Breast epithelium (tissue), 4 donors: ENCODE results near the gene TENM4. TPM values are rescaled to one million over a fixed set of nuclear protein-coding genes. Genes with fewer than 3 reads are reported as not detected.
"Not testable (repeated sequence)": the region's sequence is repeated elsewhere in the genome, so short reads cannot be mapped to it uniquely, and the experiment has no call there.

Experiments
- DNase-seq, 2 donors: peaks; one replicate each; pipeline ENCODE4 v3.0.0-alpha.2; 2019; ENCODE audit warnings: low spot score in 2 of 2
- H3K27ac ChIP-seq, 2 donors: fragments of 200-600 bp; sonication (generic) in 1 of 2; one replicate each; pipeline ENCODE4 v1.5.1; 2016 to 2019; ENCODE audit warnings: mild to moderate bottlenecking in 1 of 2
- H3K27me3 ChIP-seq, 2 donors: fragments of 200-600 bp; sonication (generic) in 1 of 2; one replicate each; pipeline versions ENCODE4 v1.5.1 to v1.6.0; 2017 to 2019; ENCODE audit warnings: control low read depth in 1 of 2, mild to moderate bottlenecking in 1 of 2
- H3K36me3 ChIP-seq: fragments of 200-600 bp; one replicate; pipeline ENCODE4 v1.5.1; 2019
- H3K4me1 ChIP-seq, 2 donors: fragments of 200-600 bp; sonication (generic); one replicate each; pipeline ENCODE4 v1.5.1; 2016 to 2019; ENCODE audit warnings: control low read depth in 1 of 2
- H3K4me3 ChIP-seq, 3 donors: fragments of 200-600 bp; sonication (generic); 1 replicate in 2 of 3; 2 replicates in 1 of 3; pipeline ENCODE4 v1.5.1; 2016 to 2019; ENCODE audit warnings: mild to moderate bottlenecking in 3 of 3, moderate library complexity in 2 of 3
- H3K9me3 ChIP-seq, 2 donors: fragments of 200-600 bp; sonication (generic) in 1 of 2; one replicate each; pipeline ENCODE4 v1.5.1; 2016 to 2019; ENCODE audit warnings: control low read depth in 1 of 2
- POLR2A ChIP-seq: fragments of 450-650 bp; IDR thresholded peaks from one replicate; pipeline ENCODE4 v1.6.1; 2016; ENCODE audit warnings: antibody characterized with exemption, mild to moderate bottlenecking, moderate library complexity
- POLR2AphosphoS5 ChIP-seq, 3 donors: sonication (generic); formaldehyde crosslinking; IDR thresholded peaks; one replicate each; pipeline ENCODE4 v1.6.1; 2017; ENCODE audit warnings: antibody characterized with exemption in 3 of 3
- intact Hi-C: fragments of 100-400 bp; cut with DNase I; formaldehyde crosslinking; loops from one replicate; pipeline ENCODE4 v1.15.1; 2023; ENCODE audit warnings: low total_unique reads
- total RNA-seq, 3 donors: library from RNA; depleted of rRNA; stranded (reverse); fragments of >200 nt; gene quantifications; one replicate each; pipeline ENCODE4 v1.1.0, GENCODE V29; 2016
- TF ChIP-seq, protein P1 (sequence below), 3 donors: fragments of 450-650 bp; IDR thresholded peaks; one replicate each; pipeline ENCODE4 v1.5.1; 2016 to 2017; ENCODE audit warnings: antibody characterized with exemption in 3 of 3, mild to moderate bottlenecking in 3 of 3, moderate library complexity in 3 of 3

TENM4 gene
- total RNA-seq, 3 donors from 2014 or later, result 0.29 to 7.9 (median 4.8) TPM

DNA sequence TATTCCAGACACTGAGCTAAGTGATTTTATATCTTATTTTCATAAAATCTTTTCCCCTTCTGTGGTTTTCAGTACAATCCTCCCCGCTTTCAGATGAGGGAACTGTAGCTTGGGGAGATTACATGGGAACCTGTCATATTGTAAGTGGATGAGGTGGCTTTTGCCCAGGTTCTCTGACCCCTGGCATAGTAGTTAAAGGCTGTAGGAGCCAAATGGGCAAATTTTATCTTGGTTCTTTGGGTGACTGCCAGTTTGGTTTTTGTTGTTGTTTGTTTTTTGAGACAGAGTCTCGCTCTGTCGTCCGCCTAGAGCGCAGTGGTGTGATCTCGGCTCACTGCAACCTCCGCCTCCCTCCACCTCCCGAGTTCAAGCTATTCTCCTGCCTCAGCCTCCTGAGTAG, 454.5 kb downstream of the TENM4 start:
- intact Hi-C loops, result no loop called here

DNA sequence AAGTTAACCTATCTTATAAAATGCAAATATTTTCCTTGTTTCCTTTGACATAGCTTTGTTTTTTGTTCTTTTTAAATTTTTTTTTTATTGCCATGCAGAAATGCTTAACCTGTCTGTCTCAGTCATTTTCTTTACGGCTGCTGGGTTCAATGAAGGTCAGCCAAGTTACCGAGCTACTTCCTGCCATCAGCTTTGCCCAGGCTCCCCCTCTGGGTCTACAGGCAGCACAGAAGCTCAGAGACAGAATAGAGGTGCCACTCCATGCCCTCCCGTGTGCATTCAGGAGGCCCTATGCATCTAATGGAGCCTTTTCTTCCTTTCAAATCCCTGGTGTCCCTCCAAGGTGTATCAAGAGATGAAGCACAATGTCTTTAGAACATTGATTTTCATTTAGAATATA, 455.2 kb downstream of the TENM4 start:
- H3K4me3 ChIP-seq, result no peak overlapping the region
- H3K27ac ChIP-seq, result no peak overlapping the region
- no peaks in the 10 kb centered on the region for H3K4me1 ChIP-seq
- DNase-seq, result no peak
- no peaks in the 10 kb centered on the region for H3K27me3 ChIP-seq
- intact Hi-C loops, result no loop called here
- no peaks in the 10 kb centered on the region for H3K36me3 ChIP-seq
- TF ChIP-seq, protein P1, sequence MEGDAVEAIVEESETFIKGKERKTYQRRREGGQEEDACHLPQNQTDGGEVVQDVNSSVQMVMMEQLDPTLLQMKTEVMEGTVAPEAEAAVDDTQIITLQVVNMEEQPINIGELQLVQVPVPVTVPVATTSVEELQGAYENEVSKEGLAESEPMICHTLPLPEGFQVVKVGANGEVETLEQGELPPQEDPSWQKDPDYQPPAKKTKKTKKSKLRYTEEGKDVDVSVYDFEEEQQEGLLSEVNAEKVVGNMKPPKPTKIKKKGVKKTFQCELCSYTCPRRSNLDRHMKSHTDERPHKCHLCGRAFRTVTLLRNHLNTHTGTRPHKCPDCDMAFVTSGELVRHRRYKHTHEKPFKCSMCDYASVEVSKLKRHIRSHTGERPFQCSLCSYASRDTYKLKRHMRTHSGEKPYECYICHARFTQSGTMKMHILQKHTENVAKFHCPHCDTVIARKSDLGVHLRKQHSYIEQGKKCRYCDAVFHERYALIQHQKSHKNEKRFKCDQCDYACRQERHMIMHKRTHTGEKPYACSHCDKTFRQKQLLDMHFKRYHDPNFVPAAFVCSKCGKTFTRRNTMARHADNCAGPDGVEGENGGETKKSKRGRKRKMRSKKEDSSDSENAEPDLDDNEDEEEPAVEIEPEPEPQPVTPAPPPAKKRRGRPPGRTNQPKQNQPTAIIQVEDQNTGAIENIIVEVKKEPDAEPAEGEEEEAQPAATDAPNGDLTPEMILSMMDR (IDR thresholded peaks at IDR 0.05), result no peak
- TF ChIP-seq POLR2A, result no peak
- TF ChIP-seq POLR2AphosphoS5 (IDR thresholded peaks at IDR 0.05), result no peak
- H3K9me3 ChIP-seq, result no peaks in the 10 kb centered on the region

More for the DNA sequence above, 454.5 kb downstream of the TENM4 start:
- TF ChIP-seq POLR2AphosphoS5 (IDR thresholded peaks at IDR 0.05), result no peak
- TF ChIP-seq POLR2A, result no peak
- TF ChIP-seq, protein P1 (IDR thresholded peaks at IDR 0.05), result no peak
- no peaks in the 10 kb centered on the region for H3K9me3 ChIP-seq
- H3K27me3 ChIP-seq, result no peaks in the 10 kb centered on the region
- H3K27ac ChIP-seq, result no peak overlapping the region
- H3K36me3 ChIP-seq, result no peaks in the 10 kb centered on the region
- H3K4me1 ChIP-seq, result no peaks in the 10 kb centered on the region
- H3K4me3 ChIP-seq, result no peak overlapping the region
- no peak for DNase-seq

DNA sequence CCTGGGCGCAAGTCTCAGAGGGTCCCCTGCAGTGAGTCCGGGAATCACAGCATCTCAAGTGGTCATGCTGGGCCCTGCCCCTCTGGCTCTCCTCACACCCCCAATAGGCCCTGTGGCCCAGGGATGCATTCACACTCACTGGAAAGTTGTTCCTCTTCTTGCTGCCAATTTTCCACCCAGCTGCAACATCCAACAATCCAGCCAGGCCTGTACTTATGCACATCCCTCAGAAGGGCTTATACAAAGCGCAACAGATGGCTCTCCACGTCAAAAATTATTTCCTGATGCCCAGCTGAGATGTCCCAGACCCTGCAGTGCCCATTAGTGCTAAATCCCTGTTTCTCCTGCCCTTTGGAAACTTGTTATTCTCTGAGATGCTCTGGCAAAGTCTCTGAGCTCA, 458.4 kb downstream of the TENM4 start:
- intact Hi-C loops, result no loop called here
- no peaks in the 10 kb centered on the region for H3K4me1 ChIP-seq
- no peaks in the 10 kb centered on the region for H3K9me3 ChIP-seq
- TF ChIP-seq POLR2A (no peak), POLR2AphosphoS5 (IDR thresholded peaks at IDR 0.05) (no peak)
- TF ChIP-seq, protein P1 (IDR thresholded peaks at IDR 0.05), result no peak
- no peak for DNase-seq
- H3K36me3 ChIP-seq, result no peaks in the 10 kb centered on the region
- no peak overlapping the region for H3K27ac ChIP-seq
- no peak overlapping the region for H3K4me3 ChIP-seq
- no peaks in the 10 kb centered on the region for H3K27me3 ChIP-seq

DNA sequence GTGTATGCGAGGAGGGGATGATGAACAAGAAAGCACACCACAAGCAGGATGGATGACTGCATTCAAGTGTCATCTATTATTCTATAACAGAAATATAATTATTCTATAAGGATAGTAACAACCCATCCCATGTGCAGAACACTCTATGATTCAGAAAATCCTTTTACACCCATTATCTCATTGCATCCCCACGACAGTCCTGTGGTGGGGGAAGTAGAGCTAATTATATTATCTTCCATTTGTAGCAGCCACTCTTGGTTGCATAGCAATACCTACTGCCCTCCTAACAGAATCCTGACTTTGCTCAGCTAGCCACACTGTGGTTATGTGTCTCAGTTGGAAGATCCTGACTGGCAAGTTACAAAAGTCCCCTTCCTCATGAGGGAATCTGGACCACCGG, 459.7 kb downstream of the TENM4 start:
- intact Hi-C loops, result no loop called here
- Histone ChIP-seq H3K27ac (no peak overlapping the region), H3K36me3 (no peaks in the 10 kb centered on the region), H3K9me3 (no peaks in the 10 kb centered on the region), H3K4me1 (no peaks in the 10 kb centered on the region), H3K27me3 (no peaks in the 10 kb centered on the region), H3K4me3 (no peak overlapping the region)
- DNase-seq, result no peak
- TF ChIP-seq POLR2A, result no peak
- TF ChIP-seq, protein P1 (IDR thresholded peaks at IDR 0.05), result no peak
- no peak for TF ChIP-seq POLR2AphosphoS5 (IDR thresholded peaks at IDR 0.05)

DNA sequence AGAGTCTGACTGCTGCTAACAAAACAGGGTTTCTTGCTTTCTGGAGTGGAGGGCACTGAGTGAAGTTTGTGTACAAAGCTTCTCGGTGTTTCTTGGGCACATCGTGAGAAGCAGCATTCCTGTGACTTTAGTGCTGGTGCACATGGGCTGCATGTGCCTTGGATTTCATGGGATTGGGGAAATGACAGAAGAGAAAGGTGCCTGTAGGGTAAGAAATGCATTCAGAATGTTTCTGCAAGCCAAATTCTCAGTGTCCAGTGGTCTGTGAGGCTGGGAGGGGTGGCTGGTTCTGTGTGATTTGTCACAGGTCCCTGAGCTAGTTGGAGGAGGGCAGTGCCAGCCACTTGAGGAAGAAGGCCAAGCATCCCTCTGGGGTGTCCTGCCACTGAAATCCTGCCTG, 462.0 kb downstream of the TENM4 start:
- TF ChIP-seq, protein P1 (IDR thresholded peaks at IDR 0.05), result no peak
- no peak for TF ChIP-seq POLR2AphosphoS5 (IDR thresholded peaks at IDR 0.05)
- no peak for TF ChIP-seq POLR2A
- H3K27me3 ChIP-seq, result no peaks in the 10 kb centered on the region
- H3K27ac ChIP-seq, result no peak overlapping the region
- H3K36me3 ChIP-seq, result no peaks in the 10 kb centered on the region
- H3K4me3 ChIP-seq, result no peak overlapping the region
- DNase-seq, result no peak
- H3K4me1 ChIP-seq, result no peaks in the 10 kb centered on the region
- H3K9me3 ChIP-seq, result no peaks in the 10 kb centered on the region
- intact Hi-C loops, result no loop called here

DNA sequence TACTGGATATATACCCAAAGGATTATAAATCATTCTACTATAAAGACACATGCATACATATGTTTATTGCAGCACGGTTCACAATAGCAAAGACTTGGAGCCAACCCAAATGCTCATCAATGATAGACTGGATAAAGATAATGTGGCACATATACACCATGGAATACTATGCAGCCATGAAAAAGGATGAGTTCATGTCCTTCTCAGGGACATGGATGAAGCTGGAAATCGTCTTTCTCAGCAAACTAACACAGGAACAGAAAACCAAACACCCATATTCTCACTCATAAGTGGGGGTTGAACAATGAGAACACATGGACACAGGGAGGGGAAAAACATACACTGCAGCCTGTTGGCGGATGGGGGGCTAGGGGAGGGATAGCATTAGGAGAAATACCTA, 463.0 kb downstream of the TENM4 start:
- H3K9me3 ChIP-seq, DNase-seq, H3K27ac ChIP-seq, H3K27me3 ChIP-seq, H3K36me3 ChIP-seq, intact Hi-C loops, H3K4me3 ChIP-seq, H3K4me1 ChIP-seq: not testable (repeated sequence)
